B cell (primary cell): Measurements from ENCODE around the gene SPATA6L. TPM values are rescaled to one million over a fixed set of nuclear protein-coding genes. Genes with fewer than 3 reads are reported as not detected.

Experiments
- ATAC-seq: fragments of 200-7000 bp; cut with Tn5 transposase; one replicate; pipeline ENCODE4 v1.10.0; 2021; ENCODE audit warnings: low read depth, mild to moderate bottlenecking, moderate number of reproducible peaks, moderate library complexity
- CTCF ChIA-PET: fragments of 350-600 bp; sonication (Branson Sonifier 250); formaldehyde crosslinking; loops from one replicate; lab custom pipeline; 2021; ENCODE audit warnings: antibody characterized with exemption, inconsistent platforms; lab: Charles Lee
- POLR2A ChIA-PET: fragments of 350-600 bp; sonication (Branson Sonifier 250); formaldehyde crosslinking; loops from one replicate; lab custom pipeline; 2021; ENCODE audit warnings: antibody characterized with exemption; lab: Charles Lee
- DNase-seq: peaks from one replicate; pipeline ENCODE4 v3.0.0; 2013
- H2AFZ ChIP-seq: 2 replicates; pipeline ENCODE4 v1.6.1; 2012; ENCODE audit warnings: mild to moderate bottlenecking, low read depth, low read length; ENCODE audit not compliant: insufficient read depth, poor library complexity, severe bottlenecking
- H3K27ac ChIP-seq, 2 donors: 1 replicate in 1 of 2; 2 replicates in 1 of 2; pipeline ENCODE4 v1.5.1; 2012 to 2013; ENCODE audit warnings: low read length in 2 of 2, mild to moderate bottlenecking in 2 of 2, moderate library complexity in 1 of 2
- H3K27me3 ChIP-seq, 4 experiments: fragments of 200-600 bp in 1 of 4; sonication (generic) in 1 of 4; replicated peaks in 1 of 4; 1 replicate in 2 of 4; 2 replicates in 2 of 4; pipeline versions ENCODE4 v1.6.1 to v1.7.0; 2013 to 2016; ENCODE audit warnings: low read length in 3 of 4, mild to moderate bottlenecking in 2 of 4, mixed read lengths in 1 of 4, moderate library complexity in 1 of 4; ENCODE audit not compliant: insufficient read depth in 4 of 4, control insufficient read depth in 3 of 4; ENCODE audit errors: control extremely low read depth in 1 of 4
- H3K36me3 ChIP-seq, 2 experiments: replicated peaks in 1 of 2; 1 replicate in 1 of 2; 2 replicates in 1 of 2; pipeline versions ENCODE4 v1.6.1 to v1.7.1; 2013; ENCODE audit warnings: low read length in 1 of 2; ENCODE audit not compliant: insufficient read depth in 2 of 2, control insufficient read depth in 1 of 2; ENCODE audit errors: control extremely low read depth in 1 of 2, extremely low read depth in 1 of 2
- H3K4me1 ChIP-seq, 2 donors: fragments of 200-600 bp in 1 of 2; sonication (generic) in 1 of 2; 1 replicate in 1 of 2; 2 replicates in 1 of 2; pipeline versions ENCODE4 v1.5.1 to v1.6.1; 2013 to 2017; ENCODE audit warnings: low read length in 2 of 2; ENCODE audit not compliant: control insufficient read depth in 2 of 2, insufficient read depth in 2 of 2
- H3K4me2 ChIP-seq: replicated peaks from 2 replicates; pipeline ENCODE3; 2012; ENCODE audit warnings: mild to moderate bottlenecking, low read depth, low read length; ENCODE audit not compliant: poor library complexity, severe bottlenecking
- H3K4me3 ChIP-seq, 5 experiments: fragments of 200-600 bp in 1 of 5; sonication (generic) in 1 of 5; 1 replicate in 3 of 5; 2 replicates in 2 of 5; pipeline versions ENCODE4 v1.5.1 to v1.7.0; 2011 to 2016; ENCODE audit warnings: low read length in 4 of 5, mild to moderate bottlenecking in 4 of 5, low read depth in 2 of 5, control low read depth in 1 of 5, moderate library complexity in 1 of 5; ENCODE audit not compliant: insufficient read depth in 1 of 5; ENCODE audit errors: control extremely low read depth in 1 of 5, extremely low read depth in 1 of 5
- H3K79me2 ChIP-seq: fragments of 200-600 bp; sonication (generic); one replicate; pipeline ENCODE4 v1.6.0; 2016; ENCODE audit warnings: low read length; ENCODE audit not compliant: control insufficient read depth, insufficient read depth
- H3K9ac ChIP-seq: fragments of 200-600 bp; sonication (generic); 2 replicates; pipeline ENCODE4 v1.6.1; 2017; ENCODE audit warnings: mild to moderate bottlenecking, low read length, moderate library complexity
- H3K9me3 ChIP-seq, 3 donors: one replicate each; pipeline versions ENCODE4 v1.6.1 to v1.7.1; 2013; ENCODE audit warnings: low read length in 2 of 3; ENCODE audit not compliant: control insufficient read depth in 2 of 3, insufficient read depth in 1 of 3; ENCODE audit errors: control extremely low read depth in 1 of 3
- H4K20me1 ChIP-seq: 2 replicates; pipeline ENCODE4 v1.6.0; 2012; ENCODE audit warnings: mild to moderate bottlenecking, low read length; ENCODE audit not compliant: insufficient read depth, control insufficient read depth, poor library complexity, severe bottlenecking
- H3K27ac Mint-ChIP-seq: one replicate; pipeline ENCODE4 v1.8.0; 2021; ENCODE audit warnings: mixed read lengths
- H3K27me3 Mint-ChIP-seq: one replicate; pipeline ENCODE4 v1.8.0; 2021; ENCODE audit warnings: mixed read lengths
- H3K4me1 Mint-ChIP-seq: one replicate; pipeline ENCODE4 v1.8.0; 2021; ENCODE audit warnings: mixed read lengths
- H3K4me3 Mint-ChIP-seq: one replicate; pipeline ENCODE4 v1.8.0; 2021; ENCODE audit warnings: mixed read lengths
- H3K9me3 Mint-ChIP-seq: one replicate; pipeline ENCODE4 v1.8.0; 2022; ENCODE audit warnings: mixed read lengths; ENCODE audit not compliant: insufficient read depth
- EZH2 ChIP-seq: IDR thresholded peaks from 2 replicates; pipeline ENCODE4 v1.6.1; 2012; ENCODE audit warnings: borderline replicate concordance, low read depth, mild to moderate bottlenecking, moderate library complexity, low read length; ENCODE audit not compliant: insufficient read depth, poor library complexity, severe bottlenecking
- WGBS: methylation state at CpG from one replicate; pipeline ENCODE4 v1.1.5; 2013; ENCODE audit warnings: missing lambda C conversion rate; ENCODE audit not compliant: insufficient coverage; 5-methylcytosine and 5-hydroxymethylcytosine counted together
- intact Hi-C: fragments of 100-400 bp; cut with micrococcal nuclease; formaldehyde crosslinking; loops from one replicate; pipeline ENCODE4 v1.10.0; 2022
- polyA plus RNA-seq: library from polyadenylated mRNA; depleted of rRNA; stranded (reverse); fragments of >200 nt; gene quantifications from 2 replicates; pipeline ENCODE4 v1.2.3, GENCODE V29; 2012
- total RNA-seq, 2 donors: library from RNA; stranded (reverse); fragments of 120-200 nt in 1 of 2; gene quantifications; 1 replicate in 1 of 2; 2 replicates in 1 of 2; pipeline versions ENCODE4 v1.2.3 to v1.2.4, GENCODE V29; 2013 to 2022
- TF ChIP-seq, protein P1 (sequence below): fragments of 200-600 bp; IDR thresholded peaks from one replicate; pipeline ENCODE4 v1.8.0; 2022; ENCODE audit warnings: antibody characterized with exemption, mild to moderate bottlenecking

The SPATA6L gene
- total and polyA plus RNA-seq, 2 donors (not counting 1 experiment from before 2014, with no cell fraction given): 0.09 to 1.2 TPM

DNA sequence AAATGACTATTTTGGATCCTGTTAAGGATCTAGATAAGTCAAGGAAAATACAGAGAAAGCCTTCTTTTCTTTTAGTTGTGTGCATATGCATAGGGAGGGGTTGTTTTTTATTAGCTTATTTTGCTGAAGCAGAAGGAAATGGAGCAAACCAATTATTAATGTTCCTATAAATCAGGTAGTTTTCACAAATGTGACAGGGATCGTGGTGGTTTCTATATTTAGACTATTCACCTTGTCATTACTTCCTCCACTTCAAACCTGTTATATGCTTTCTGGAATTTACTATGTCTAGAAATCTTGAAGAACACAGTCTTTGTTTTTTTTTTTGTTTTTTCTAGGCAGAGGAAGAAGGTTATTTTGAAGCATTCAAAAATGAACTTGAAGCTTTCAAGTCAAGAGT lies 35.2 kb upstream of the SPATA6L start:
- WGBS: no CpG with 5 or more reads among the region's 1 CpG
- Histone ChIP-seq H3K27me3 (no peaks in the 10 kb centered on the region), H3K4me2 (no peak overlapping the region), H4K20me1 (no peaks in the 10 kb centered on the region), H3K4me1 (no peaks in the 10 kb centered on the region), H3K36me3 (peaks cover 12 to 13% of the 10 kb centered on the region in 2 experiments), H3K9me3 (no peaks in the 10 kb centered on the region), H3K79me2 (no peaks in the 10 kb centered on the region), H2AFZ (no peak overlapping the region), H3K27ac (no peak overlapping the region), H3K4me3 (no peak overlapping the region), H3K9ac (no peak overlapping the region)
- no peak for TF ChIP-seq EZH2
- TF ChIP-seq, protein P1, sequence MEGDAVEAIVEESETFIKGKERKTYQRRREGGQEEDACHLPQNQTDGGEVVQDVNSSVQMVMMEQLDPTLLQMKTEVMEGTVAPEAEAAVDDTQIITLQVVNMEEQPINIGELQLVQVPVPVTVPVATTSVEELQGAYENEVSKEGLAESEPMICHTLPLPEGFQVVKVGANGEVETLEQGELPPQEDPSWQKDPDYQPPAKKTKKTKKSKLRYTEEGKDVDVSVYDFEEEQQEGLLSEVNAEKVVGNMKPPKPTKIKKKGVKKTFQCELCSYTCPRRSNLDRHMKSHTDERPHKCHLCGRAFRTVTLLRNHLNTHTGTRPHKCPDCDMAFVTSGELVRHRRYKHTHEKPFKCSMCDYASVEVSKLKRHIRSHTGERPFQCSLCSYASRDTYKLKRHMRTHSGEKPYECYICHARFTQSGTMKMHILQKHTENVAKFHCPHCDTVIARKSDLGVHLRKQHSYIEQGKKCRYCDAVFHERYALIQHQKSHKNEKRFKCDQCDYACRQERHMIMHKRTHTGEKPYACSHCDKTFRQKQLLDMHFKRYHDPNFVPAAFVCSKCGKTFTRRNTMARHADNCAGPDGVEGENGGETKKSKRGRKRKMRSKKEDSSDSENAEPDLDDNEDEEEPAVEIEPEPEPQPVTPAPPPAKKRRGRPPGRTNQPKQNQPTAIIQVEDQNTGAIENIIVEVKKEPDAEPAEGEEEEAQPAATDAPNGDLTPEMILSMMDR: no peak
- ChIA-PET POLR2A (interaction anchor here (0.5 to 1.0 kb wide), 2 partner anchors 22 to 82 kb away, joined by 3 to 7 read pairs; partner anchors contain the start of gene CDC37L1), CTCF (no interaction called here)
- no peaks in the 10 kb centered on the region for H3K9me3 Mint-ChIP-seq
- DNase-seq (no peak), ATAC-seq (no peak)
- no peak overlapping the region for H3K4me3 Mint-ChIP-seq
- no peak overlapping the region for H3K27ac Mint-ChIP-seq
- no peaks in the 10 kb centered on the region for H3K27me3 Mint-ChIP-seq
- intact Hi-C loops: no loop called here
- no peaks in the 10 kb centered on the region for H3K4me1 Mint-ChIP-seq

DNA sequence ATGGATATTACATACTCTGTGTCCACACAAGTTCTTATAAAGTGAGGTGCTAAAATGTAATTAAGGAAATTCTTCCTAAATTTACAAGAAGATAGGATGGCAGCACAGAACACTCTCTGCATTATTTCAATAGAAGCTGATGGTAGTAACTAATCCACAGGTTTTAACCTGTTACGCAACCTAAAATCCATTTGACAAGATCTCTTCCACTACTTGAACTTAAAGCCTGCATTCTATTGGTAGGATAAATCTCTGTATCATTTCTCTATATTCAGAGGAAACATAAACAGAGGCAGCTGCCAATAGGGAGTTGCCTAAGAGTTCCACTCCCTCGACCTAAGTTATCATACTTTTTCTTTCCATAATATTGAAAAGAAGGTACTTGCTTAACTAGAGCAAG lies 34.7 kb upstream of the SPATA6L start:
- Histone ChIP-seq H3K27me3 (no peaks in the 10 kb centered on the region), H4K20me1 (no peaks in the 10 kb centered on the region), H3K9me3 (no peaks in the 10 kb centered on the region), H3K27ac (no peak overlapping the region), H3K4me1 (no peaks in the 10 kb centered on the region), H3K9ac (no peak overlapping the region), H2AFZ (no peak overlapping the region), H3K4me2 (no peak overlapping the region), H3K4me3 (no peak overlapping the region), H3K36me3 (peaks cover 12 to 13% of the 10 kb centered on the region in 2 experiments), H3K79me2 (no peaks in the 10 kb centered on the region)
- no peak overlapping the region for H3K27ac Mint-ChIP-seq
- DNase-seq (no peak), ATAC-seq (no peak)
- no peak for TF ChIP-seq EZH2
- TF ChIP-seq, protein P1: no peak
- H3K27me3 Mint-ChIP-seq: no peaks in the 10 kb centered on the region
- ChIA-PET CTCF (no interaction called here), POLR2A (interaction anchor here (1.0 kb wide), 1 partner anchor 22 kb away, joined by 3 read pairs; the partner anchor contains the start of gene CDC37L1)
- intact Hi-C loops: no loop called here
- H3K4me1 Mint-ChIP-seq: no peaks in the 10 kb centered on the region
- no peak overlapping the region for H3K4me3 Mint-ChIP-seq
- no CpG with 5 or more reads among the region's 2 CpGs for WGBS
- H3K9me3 Mint-ChIP-seq: no peaks in the 10 kb centered on the region
